Endothelial cell of umbilical vein (primary cell): Measurements from ENCODE around the gene CIRBP. TPM values are rescaled to one million over a fixed set of nuclear protein-coding genes. Genes with fewer than 3 reads are reported as not detected.

ENCODE experiments used
- BruUV-seq: library from RNA; stranded (reverse); fragments of 400-500 nt; replicated peaks from 2 replicates; lab custom pipeline; 2021; lab: Mats Ljungman, UMichigan
- CTCF ChIA-PET: fragments of 300-600, 350-600 bp; sonication (Branson Sonifier 250); formaldehyde crosslinking; loops from one replicate; lab custom pipeline; 2021; ENCODE audit warnings: antibody characterized with exemption, inconsistent platforms; lab: Charles Lee
- POLR2A ChIA-PET: fragments of 300-600, 350-600 bp; sonication (Branson Sonifier 250); formaldehyde crosslinking; loops from one replicate; lab custom pipeline; 2021; ENCODE audit warnings: antibody characterized with exemption, inconsistent platforms; lab: Charles Lee
- DNase-seq: peaks from one replicate; pipeline ENCODE4 v3.0.0-alpha.2; 2011; ENCODE audit warnings: low read depth, low spot score
- FAIRE-seq: peaks from 2 replicates; lab custom pipeline; 2011; peaks lifted over from hg19 to GRCh38; lab: Jason Lieb, UNC
- H2AFZ ChIP-seq: 2 replicates; pipeline ENCODE4 v1.6.0; 2012; ENCODE audit warnings: low read depth, low read length, control low read depth, inconsistent platforms
- H3K27ac ChIP-seq: 2 replicates; pipeline ENCODE4 v1.5.1; 2011; ENCODE audit warnings: low read depth, mild to moderate bottlenecking, control low read depth, low read length, moderate library complexity; ENCODE audit not compliant: insufficient read depth
- H3K27me3 ChIP-seq, 2 experiments: 2 replicates each; pipeline versions ENCODE4 v1.6.0 to v1.6.1; 2011; ENCODE audit warnings: low read length in 2 of 2, mixed read lengths in 1 of 2; ENCODE audit not compliant: control insufficient read depth in 2 of 2, insufficient read depth in 2 of 2
- H3K36me3 ChIP-seq, 2 experiments: 2 replicates in 1 of 2; 3 replicates in 1 of 2; pipeline ENCODE4 v1.5.1; 2011; ENCODE audit warnings: low read length in 2 of 2, mild to moderate bottlenecking in 1 of 2, moderate library complexity in 1 of 2; ENCODE audit not compliant: control insufficient read depth in 2 of 2, insufficient read depth in 2 of 2; ENCODE audit errors: extremely low read depth in 1 of 2
- H3K4me1 ChIP-seq: 3 replicates; pipeline ENCODE4 v1.5.1; 2011; ENCODE audit warnings: mild to moderate bottlenecking, low read length; ENCODE audit not compliant: control insufficient read depth, insufficient read depth; ENCODE audit errors: extremely low read depth
- H3K4me2 ChIP-seq: 2 replicates; pipeline ENCODE4 v1.6.1; 2011; ENCODE audit warnings: low read length, control low read depth, mixed read lengths; ENCODE audit not compliant: insufficient read depth
- H3K4me3 ChIP-seq, 3 experiments: fragments of 200-600 bp in 1 of 3; sonication (generic), shearing (Covaris generic) in 1 of 3; replicated peaks in 1 of 3; 2 replicates each; pipeline ENCODE4 v1.5.1; 2011 to 2016; ENCODE audit warnings: control low read depth in 3 of 3, low read length in 3 of 3, mild to moderate bottlenecking in 2 of 3, inconsistent platforms in 1 of 3, low read depth in 1 of 3, moderate library complexity in 1 of 3; ENCODE audit not compliant: insufficient read depth in 1 of 3
- H3K79me2 ChIP-seq: 2 replicates; pipeline ENCODE4 v1.6.0; 2012; ENCODE audit warnings: low read length, inconsistent platforms; ENCODE audit not compliant: control insufficient read depth, insufficient read depth
- H3K9ac ChIP-seq: replicated peaks from 2 replicates; pipeline ENCODE3; 2011; ENCODE audit warnings: low read length, control low read depth; ENCODE audit not compliant: insufficient read depth; ENCODE audit errors: extremely low read depth
- H3K9me1 ChIP-seq: replicated peaks from 3 replicates; pipeline ENCODE4 v1.6.0; 2011; ENCODE audit warnings: mild to moderate bottlenecking, low read length; ENCODE audit not compliant: control insufficient read depth, insufficient read depth; ENCODE audit errors: extremely low read depth
- H3K9me3 ChIP-seq: replicated peaks from 2 replicates; pipeline ENCODE4 v1.5.1; 2012; ENCODE audit warnings: low read length, inconsistent platforms; ENCODE audit not compliant: control insufficient read depth, insufficient read depth
- H4K20me1 ChIP-seq: replicated peaks from 2 replicates; pipeline ENCODE3; 2011; ENCODE audit warnings: mild to moderate bottlenecking, low read length; ENCODE audit not compliant: control insufficient read depth, insufficient read depth; ENCODE audit errors: extremely low read depth
- CTCF ChIP-seq, 2 donors: IDR thresholded peaks; 1 replicate in 1 of 2; 2 replicates in 1 of 2; pipeline ENCODE4 v1.5.1; 2011; ENCODE audit warnings: low read length in 2 of 2, mild to moderate bottlenecking in 2 of 2, moderate library complexity in 2 of 2, control low read depth in 1 of 2, inconsistent platforms in 1 of 2, low read depth in 1 of 2; ENCODE audit not compliant: insufficient read depth in 1 of 2; ENCODE audit errors: extremely low read depth in 1 of 2
- EZH2 ChIP-seq: IDR thresholded peaks from 2 replicates; pipeline ENCODE4 v1.6.1; 2012; ENCODE audit warnings: borderline replicate concordance, low read depth, mild to moderate bottlenecking, moderate library complexity, low read length, inconsistent platforms; ENCODE audit not compliant: severe bottlenecking
- FOS ChIP-seq: IDR thresholded peaks from 2 replicates; pipeline ENCODE4 v1.6.1; 2011; ENCODE audit warnings: mild to moderate bottlenecking, low read length, moderate library complexity, borderline replicate concordance; ENCODE audit not compliant: insufficient read depth
- GATA2 ChIP-seq: IDR thresholded peaks from 2 replicates; pipeline ENCODE4 v1.7.0; 2011; ENCODE audit warnings: low read depth, mild to moderate bottlenecking, moderate library complexity, mixed read lengths, low read length; ENCODE audit not compliant: insufficient read length, insufficient read depth
- JUN ChIP-seq: IDR thresholded peaks from 2 replicates; pipeline ENCODE4 v1.6.1; 2011; ENCODE audit warnings: borderline replicate concordance, low read depth; ENCODE audit not compliant: insufficient read length, insufficient read depth
- MAX ChIP-seq: IDR thresholded peaks from 2 replicates; pipeline ENCODE4 v1.6.1; 2011; ENCODE audit not compliant: insufficient read depth, insufficient read length
- MYC ChIP-seq: IDR thresholded peaks from one replicate; pipeline ENCODE4 v1.6.1; 2011; ENCODE audit warnings: mild to moderate bottlenecking, low read depth, low read length
- POLR2A ChIP-seq: IDR thresholded peaks from 2 replicates; pipeline ENCODE4 v1.6.1; 2012; ENCODE audit warnings: low read depth, mild to moderate bottlenecking, control low read depth, low read length
- POLR2AphosphoS5 ChIP-seq: IDR thresholded peaks from 2 replicates; pipeline ENCODE4 v1.6.1; 2012; ENCODE audit warnings: low read depth, mild to moderate bottlenecking, control low read depth, low read length, moderate library complexity; ENCODE audit not compliant: insufficient read depth
- dilution Hi-C: fragments of 300-500 bp; cut with MboI; formaldehyde crosslinking; loops from one replicate; pipeline ENCODE4 v1.15.0; 2019; ENCODE audit warnings: low sequenced_read_pairs; ENCODE audit not compliant: extremely low pct_ligation_motif_present
- intact Hi-C: fragments of 100-400 bp; cut with micrococcal nuclease; formaldehyde crosslinking; loops from one replicate; pipeline ENCODE4 v1.10.0; 2022
- polyA plus RNA-seq, 4 experiments: library from polyadenylated mRNA; depleted of rRNA in 3 of 4; stranded (reverse) in 3 of 4; unstranded in 1 of 4; fragments of >200 nt; gene quantifications; 2 replicates each; pipeline versions ENCODE4 v1.2.1 to v1.2.3, GENCODE V29; 2011 to 2012; ENCODE audit warnings: missing spikeins in 1 of 4
- total RNA-seq: library from RNA; stranded (reverse); gene quantifications from 2 replicates; pipeline ENCODE4 v1.2.3, GENCODE V29; 2021

The CIRBP gene
- total and polyA plus RNA-seq, 2 donors (not counting 3 experiments of a cell fraction or from before 2014, with no cell fraction given), result 225 to 439 TPM

DNA sequence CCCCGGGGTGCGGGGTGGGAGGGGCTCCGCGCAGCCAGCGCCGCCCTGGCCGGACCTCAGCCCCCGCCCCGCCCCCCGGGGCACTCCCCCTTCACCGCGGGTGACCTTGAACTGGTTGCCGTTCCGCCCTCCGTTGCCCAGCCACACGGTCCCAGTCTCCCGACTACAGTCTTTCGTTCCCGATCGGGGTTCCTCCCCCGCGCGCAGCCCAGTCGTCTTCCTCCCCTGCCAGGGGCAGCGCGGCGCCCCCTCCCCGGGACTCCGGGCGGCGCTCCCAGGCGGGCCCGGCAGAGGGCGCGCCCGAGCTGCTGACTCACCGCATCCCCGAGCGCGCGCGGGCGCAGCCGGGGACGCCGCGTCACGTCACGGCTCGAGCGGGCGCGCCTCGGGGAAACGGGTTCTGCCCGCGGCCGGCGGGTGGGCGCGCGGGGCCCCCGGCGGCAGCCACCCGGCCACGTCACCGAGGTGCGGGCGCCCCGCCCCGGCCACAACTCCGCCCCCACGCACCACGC, 20.3 kb upstream of the CIRBP start:
- POLR2A ChIA-PET, result interaction anchor here (1.0 kb wide), 2 partner anchors 17 to 20 kb away, joined by 7 to 10 read pairs; partner anchors contain the start of gene CIRBP
- H4K20me1 ChIP-seq, result no peaks in the 10 kb centered on the region
- BruUV-seq, result TSS peak; percentile 67

More for the DNA sequence above, 20.3 kb upstream of the CIRBP start:
- Histone ChIP-seq H3K9me1 (no peaks in the 10 kb centered on the region), H3K27ac (peak overlapping the region; percentile 99), H3K36me3 (peaks cover 0 to 5% of the 10 kb centered on the region in 2 experiments), H3K4me3 (peak overlapping the region; percentile 71 to 95 (median 84)), H3K9ac (peak overlapping the region; percentile 97), H3K9me3 (no peaks in the 10 kb centered on the region), H3K4me1 (peaks cover 18% of the 10 kb centered on the region), H2AFZ (no peak overlapping the region), H3K4me2 (peak overlapping the region; percentile 33), H3K79me2 (peaks cover 37% of the 10 kb centered on the region), H3K27me3 (no peaks in the 10 kb centered on the region)
- no peak for TF ChIP-seq POLR2A
- peak; percentile 50 for TF ChIP-seq FOS
- TF ChIP-seq MYC, result no peak
- TF ChIP-seq GATA2, result no peak
- no peak for TF ChIP-seq EZH2
- TF ChIP-seq CTCF (IDR thresholded peaks at IDR 0.05; ENCODE audit: extremely low read depth in 1 of 2, insufficient read depth in 1 of 2, low read depth in 1 of 2, low read length in 2 of 2), result peak; percentile 75 to 85
- TF ChIP-seq JUN, result no peak
- TF ChIP-seq MAX, result no peak
- peak; percentile 82 for TF ChIP-seq POLR2AphosphoS5
- dilution Hi-C loops (no loop called here), intact Hi-C loops (loop anchor here (1.0 to 10.0 kb wide), 2 partner anchors 17 to 454 kb away; partner anchors contain the start of gene PTBP1)
- FAIRE-seq (no peak), DNase-seq (no peak)
- CTCF ChIA-PET, result interaction anchor here (0.6 to 1.6 kb wide), 2 partner anchors 12 to 17 kb away, joined by 3 to 14 read pairs; no protein-coding TSS in a partner anchor
